Measurements from ENCODE around the gene EBF4.

GRCh38 chr20:2671977-2672376, 20.6 kb upstream of the EBF4 start:
- TF ChIP-seq CTCF (IDR thresholded peaks at IDR 0.05) (no peak), POLR2A (IDR thresholded peaks at IDR 0.05) (no peak)
